ENCODE measurements around the gene DEPDC1B.

- TF ChIP-seq CTCF (IDR thresholded peaks at IDR 0.05): no peak
- TF ChIP-seq POLR2A (IDR thresholded peaks at IDR 0.05): no peak
Measured at GRCh38 chr5:60576425-60576824, 123.5 kb downstream of the DEPDC1B start.
